Measurements from ENCODE around the gene RASSF8. TPM values are rescaled to one million over a fixed set of nuclear protein-coding genes. Genes with fewer than 3 reads are reported as not detected.

The RASSF8 gene
- total RNA-seq, 2 donors from 2014 or later = 3.2 to 14.2 TPM

DNA sequence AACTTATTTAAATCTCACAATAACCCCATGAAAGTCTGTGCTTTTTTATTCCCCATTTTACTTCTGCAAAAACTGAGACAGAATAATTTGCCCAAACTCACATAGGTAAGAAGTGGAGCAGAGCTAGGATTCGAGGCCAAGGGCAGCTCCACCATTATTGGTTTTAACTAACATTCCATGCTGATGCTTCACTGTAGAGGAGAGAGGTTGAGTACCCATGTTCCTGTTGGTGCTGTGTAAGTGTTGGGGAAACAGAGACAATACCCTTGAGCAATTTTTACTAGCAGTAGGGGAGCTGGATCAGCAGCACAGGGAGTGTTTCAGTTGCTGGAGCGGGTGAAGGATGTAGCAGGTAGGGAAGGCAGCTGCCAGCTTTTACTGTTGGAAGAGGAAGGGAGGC is 21.1 kb downstream of the RASSF8 start:
- H3K4me1 ChIP-seq = no peaks in the 10 kb centered on the region

DNA sequence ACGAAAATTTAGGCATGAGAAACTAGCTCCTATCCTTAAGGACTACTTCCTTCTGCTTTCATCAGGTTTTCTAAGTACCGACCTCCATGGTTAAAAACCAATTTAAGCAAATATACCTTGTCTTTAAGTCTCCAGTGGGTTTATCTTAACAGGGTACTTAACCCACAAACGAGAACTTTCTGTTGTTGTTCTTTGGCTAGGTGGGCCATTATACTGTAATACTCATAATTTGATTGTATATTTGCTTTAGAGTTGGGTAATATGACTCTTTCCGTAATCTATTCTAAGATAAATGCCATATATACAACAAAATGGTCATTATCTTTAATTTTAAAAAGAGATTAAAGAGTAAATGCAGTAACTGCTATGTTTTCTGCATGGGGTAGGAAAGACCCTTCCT is 21.6 kb downstream of the RASSF8 start:
- Histone ChIP-seq H3K36me3 (no peaks in the 10 kb centered on the region), H3K27me3 (no peaks in the 10 kb centered on the region), H3K4me3 (no peak overlapping the region), H3K4me1 (no peaks in the 10 kb centered on the region), H3K9ac (ENCODE audit: low read depth in 2 of 2, low read length in 2 of 2) (no peak overlapping the region), H3K9me3 (no peaks in the 10 kb centered on the region), H3K27ac (no peak overlapping the region)
- intact Hi-C loops (cut with DNase I) = no loop called here
- no peak for DNase-seq
- TF ChIP-seq, protein P1, sequence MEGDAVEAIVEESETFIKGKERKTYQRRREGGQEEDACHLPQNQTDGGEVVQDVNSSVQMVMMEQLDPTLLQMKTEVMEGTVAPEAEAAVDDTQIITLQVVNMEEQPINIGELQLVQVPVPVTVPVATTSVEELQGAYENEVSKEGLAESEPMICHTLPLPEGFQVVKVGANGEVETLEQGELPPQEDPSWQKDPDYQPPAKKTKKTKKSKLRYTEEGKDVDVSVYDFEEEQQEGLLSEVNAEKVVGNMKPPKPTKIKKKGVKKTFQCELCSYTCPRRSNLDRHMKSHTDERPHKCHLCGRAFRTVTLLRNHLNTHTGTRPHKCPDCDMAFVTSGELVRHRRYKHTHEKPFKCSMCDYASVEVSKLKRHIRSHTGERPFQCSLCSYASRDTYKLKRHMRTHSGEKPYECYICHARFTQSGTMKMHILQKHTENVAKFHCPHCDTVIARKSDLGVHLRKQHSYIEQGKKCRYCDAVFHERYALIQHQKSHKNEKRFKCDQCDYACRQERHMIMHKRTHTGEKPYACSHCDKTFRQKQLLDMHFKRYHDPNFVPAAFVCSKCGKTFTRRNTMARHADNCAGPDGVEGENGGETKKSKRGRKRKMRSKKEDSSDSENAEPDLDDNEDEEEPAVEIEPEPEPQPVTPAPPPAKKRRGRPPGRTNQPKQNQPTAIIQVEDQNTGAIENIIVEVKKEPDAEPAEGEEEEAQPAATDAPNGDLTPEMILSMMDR (IDR thresholded peaks at IDR 0.05) = no peak

More for the DNA sequence above, 21.1 kb downstream of the RASSF8 start:
- no peaks in the 10 kb centered on the region for H3K36me3 ChIP-seq
- H3K4me3 ChIP-seq = no peak overlapping the region
- no peak overlapping the region for H3K27ac ChIP-seq
- intact Hi-C loops (cut with DNase I) = no loop called here
- TF ChIP-seq, protein P1 (IDR thresholded peaks at IDR 0.05) = no peak
- no peaks in the 10 kb centered on the region for H3K9me3 ChIP-seq
- H3K27me3 ChIP-seq = no peaks in the 10 kb centered on the region
- no peak for DNase-seq
- no peak overlapping the region for H3K9ac ChIP-seq (ENCODE audit: low read depth in 2 of 2, low read length in 2 of 2)

DNA sequence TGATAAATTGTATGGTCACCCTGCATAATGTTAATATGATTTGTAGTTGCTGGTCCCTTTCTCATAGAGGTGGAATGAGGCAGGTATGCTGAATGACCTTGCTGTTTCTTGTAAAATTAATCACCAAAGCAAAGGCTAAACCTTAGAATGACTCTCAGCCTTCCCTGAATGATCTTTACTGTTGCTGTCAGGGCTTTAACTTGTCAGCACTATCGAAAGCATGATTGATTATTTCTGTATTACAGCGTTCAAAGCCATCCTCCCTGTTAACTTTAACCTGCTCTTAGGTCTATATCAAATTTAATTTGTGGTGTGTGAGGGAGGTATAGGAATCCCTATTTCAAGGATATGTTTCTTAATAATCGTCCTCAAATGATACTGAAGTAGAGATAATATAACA is 23.1 kb downstream of the RASSF8 start:
- intact Hi-C loops (cut with DNase I) = no loop called here
- no peak overlapping the region for H3K27ac ChIP-seq
- DNase-seq = no peak
- no peaks in the 10 kb centered on the region for H3K4me1 ChIP-seq
- H3K36me3 ChIP-seq = no peaks in the 10 kb centered on the region
- H3K9ac ChIP-seq (ENCODE audit: low read depth in 2 of 2, low read length in 2 of 2) = no peak overlapping the region
- no peaks in the 10 kb centered on the region for H3K27me3 ChIP-seq
- no peaks in the 10 kb centered on the region for H3K9me3 ChIP-seq
- TF ChIP-seq, protein P1 (IDR thresholded peaks at IDR 0.05) = no peak
- H3K4me3 ChIP-seq = no peak overlapping the region

DNA sequence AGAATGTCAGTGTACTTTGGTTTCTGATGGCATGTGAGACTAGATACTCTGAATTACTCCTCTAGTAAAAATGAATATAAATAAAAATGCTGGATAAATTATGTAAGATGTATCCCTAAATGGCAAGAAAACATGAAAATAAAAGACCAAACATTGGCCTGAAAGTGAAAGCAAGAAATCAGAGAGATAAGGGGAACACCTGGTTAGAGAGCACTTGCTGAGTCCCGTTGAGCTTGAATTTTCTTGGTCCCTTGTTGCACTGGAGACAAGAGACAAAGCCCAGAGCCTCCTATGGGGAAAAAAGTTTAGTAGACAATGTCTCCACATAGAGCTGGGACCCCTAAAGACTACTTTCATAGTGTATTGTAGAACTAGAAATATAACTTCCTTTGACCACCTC is 23.9 kb downstream of the RASSF8 start:
- intact Hi-C loops (cut with DNase I) = no loop called here
- no peak overlapping the region for H3K27ac ChIP-seq

DNA sequence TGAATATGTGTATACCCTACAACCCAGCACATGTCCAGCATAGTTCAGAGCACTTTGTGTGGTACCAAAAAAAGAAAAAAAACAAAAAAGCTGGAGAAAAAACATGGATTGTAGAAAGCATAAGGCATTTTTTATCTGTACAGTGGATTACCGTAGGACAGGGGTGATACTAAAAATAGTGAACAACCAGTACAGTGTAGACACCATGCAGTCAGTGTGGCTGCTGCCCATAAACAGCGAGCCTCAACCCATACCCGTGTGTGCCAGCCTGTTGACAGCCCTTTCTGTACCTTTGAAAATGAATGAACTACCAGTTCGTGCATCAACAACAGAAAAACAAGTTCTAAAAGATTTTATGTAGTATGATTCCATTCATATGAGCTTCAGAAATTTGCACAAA is 25.1 kb downstream of the RASSF8 start:
- Histone ChIP-seq H3K9me3 (no peaks in the 10 kb centered on the region), H3K36me3 (no peaks in the 10 kb centered on the region), H3K27ac (no peak overlapping the region), H3K4me1 (no peaks in the 10 kb centered on the region), H3K4me3 (no peak overlapping the region), H3K9ac (ENCODE audit: low read depth in 2 of 2, low read length in 2 of 2) (no peak overlapping the region), H3K27me3 (no peaks in the 10 kb centered on the region)
- intact Hi-C loops (cut with DNase I) = no loop called here
- no peak for DNase-seq
- TF ChIP-seq, protein P1 (IDR thresholded peaks at IDR 0.05) = no peak

More for the DNA sequence above, 23.9 kb downstream of the RASSF8 start:
- no peak for DNase-seq
- Histone ChIP-seq H3K9ac (ENCODE audit: low read depth in 2 of 2, low read length in 2 of 2) (no peak overlapping the region), H3K36me3 (no peaks in the 10 kb centered on the region), H3K9me3 (no peaks in the 10 kb centered on the region), H3K4me3 (no peak overlapping the region), H3K4me1 (no peaks in the 10 kb centered on the region), H3K27me3 (no peaks in the 10 kb centered on the region)
- TF ChIP-seq, protein P1 (IDR thresholded peaks at IDR 0.05) = no peak

DNA sequence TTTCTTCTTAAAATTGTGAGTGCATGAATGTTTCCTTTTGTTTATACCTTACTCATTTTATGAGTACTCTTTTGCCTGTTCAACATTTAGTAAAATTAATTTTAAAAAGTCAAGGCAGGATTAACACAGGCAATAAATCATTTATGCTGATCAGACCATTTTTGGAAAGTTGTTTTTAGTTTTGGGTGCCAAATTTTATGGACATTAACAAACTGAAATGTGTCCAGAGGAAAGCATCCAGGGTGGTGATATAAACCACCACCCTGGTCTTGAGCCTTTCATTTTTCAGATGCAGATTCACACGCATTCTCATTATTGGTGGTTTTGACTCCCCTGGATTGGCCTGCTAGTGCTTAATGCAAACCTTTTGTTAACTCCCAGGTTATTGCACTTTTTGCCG is 26.3 kb downstream of the RASSF8 start:
- Histone ChIP-seq H3K27me3 (no peaks in the 10 kb centered on the region), H3K9me3 (no peaks in the 10 kb centered on the region), H3K4me1 (no peaks in the 10 kb centered on the region), H3K36me3 (no peaks in the 10 kb centered on the region), H3K4me3 (no peak overlapping the region), H3K27ac (no peak overlapping the region), H3K9ac (ENCODE audit: low read depth in 2 of 2, low read length in 2 of 2) (no peak overlapping the region)
- intact Hi-C loops (cut with DNase I) = no loop called here
- TF ChIP-seq, protein P1 (IDR thresholded peaks at IDR 0.05) = no peak
- DNase-seq = no peak

Data from colonic mucosa (tissue), 4 donors.